HTERT RPE-1 (cell line): Measurements from ENCODE around the gene HPD.
"Not testable (repeated sequence)": the region's sequence is repeated elsewhere in the genome, so short reads cannot be mapped to it uniquely, and the experiment has no call there.

Source experiments
- in situ Hi-C: fragments of 300-500 bp; cut with MboI; formaldehyde crosslinking; loops from 4 replicates; pipeline ENCODE4 v1.14.3; 2020; ENCODE audit warnings: low sequenced_read_pairs

HPD gene

GRCh38 chr12:121800694-121801594 is 57.7 kb downstream of the HPD start:
- in situ Hi-C loops, result no loop called here

- in situ Hi-C loops, result no loop called here
These were observed 58.6 kb downstream of the HPD start for GRCh38 chr12:121799842-121800693.

- in situ Hi-C loops, result no loop called here
These were observed 59.4 kb downstream of the HPD start for GRCh38 chr12:121799156-121799841.

GRCh38 chr12:121798787-121799155 is 59.9 kb downstream of the HPD start:
- in situ Hi-C loops, result no loop called here

- in situ Hi-C loops, result no loop called here
These were observed 60.5 kb downstream of the HPD start for GRCh38 chr12:121797937-121798786.

GRCh38 chr12:121796855-121797751 is 61.6 kb downstream of the HPD start:
- in situ Hi-C loops, result no loop called here

- in situ Hi-C loops, result no loop called here
These were observed 63.4 kb downstream of the HPD start for GRCh38 chr12:121795034-121795968.

- in situ Hi-C loops, result no loop called here
These were observed 64.1 kb downstream of the HPD start for GRCh38 chr12:121794534-121795033.

GRCh38 chr12:121793838-121794533 is 64.7 kb downstream of the HPD start:
- in situ Hi-C loops, result no loop called here

- in situ Hi-C loops, result no loop called here
These were observed 65.2 kb downstream of the HPD start, which contains the start of gene RHOF for GRCh38 chr12:121793440-121793837. TSS of gene RHOF (minus strand) at chr12:121793688. CDS start at chr12:121793633, 55 bp downstream.

GRCh38 chr12:121792607-121793439 is 65.8 kb downstream of the HPD start:
- in situ Hi-C loops, result no loop called here

GRCh38 chr12:121791671-121792551 is 66.7 kb downstream of the HPD start:
- in situ Hi-C loops, result no loop called here

- in situ Hi-C loops, result not testable (repeated sequence)
These were observed 67.9 kb downstream of the HPD start for GRCh38 chr12:121790785-121791184.

GRCh38 chr12:121789800-121790728 is 68.6 kb downstream of the HPD start:
- in situ Hi-C loops, result no loop called here
